ENCODE measurements around the gene ANO10.

DNA sequence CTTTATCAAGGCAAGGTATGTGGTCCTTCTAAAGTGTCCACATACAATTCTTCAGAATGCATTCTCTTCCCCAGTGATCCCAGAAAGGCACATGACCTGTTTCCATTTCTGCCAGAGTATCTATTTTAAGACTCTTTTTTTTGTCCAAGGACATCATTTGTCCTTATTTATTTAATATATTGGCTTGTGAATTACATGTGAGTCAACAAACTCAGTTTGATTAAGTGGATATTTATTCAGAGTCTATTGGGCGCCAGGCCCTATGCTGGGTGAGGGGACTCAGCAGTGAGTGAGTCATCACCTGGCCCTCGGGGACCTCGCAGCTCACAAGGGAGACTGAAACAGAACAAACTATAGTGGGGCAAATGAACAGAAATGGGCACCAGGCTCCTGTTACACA is 198.7 kb downstream of the ANO10 start:
- TF ChIP-seq, protein P1, sequence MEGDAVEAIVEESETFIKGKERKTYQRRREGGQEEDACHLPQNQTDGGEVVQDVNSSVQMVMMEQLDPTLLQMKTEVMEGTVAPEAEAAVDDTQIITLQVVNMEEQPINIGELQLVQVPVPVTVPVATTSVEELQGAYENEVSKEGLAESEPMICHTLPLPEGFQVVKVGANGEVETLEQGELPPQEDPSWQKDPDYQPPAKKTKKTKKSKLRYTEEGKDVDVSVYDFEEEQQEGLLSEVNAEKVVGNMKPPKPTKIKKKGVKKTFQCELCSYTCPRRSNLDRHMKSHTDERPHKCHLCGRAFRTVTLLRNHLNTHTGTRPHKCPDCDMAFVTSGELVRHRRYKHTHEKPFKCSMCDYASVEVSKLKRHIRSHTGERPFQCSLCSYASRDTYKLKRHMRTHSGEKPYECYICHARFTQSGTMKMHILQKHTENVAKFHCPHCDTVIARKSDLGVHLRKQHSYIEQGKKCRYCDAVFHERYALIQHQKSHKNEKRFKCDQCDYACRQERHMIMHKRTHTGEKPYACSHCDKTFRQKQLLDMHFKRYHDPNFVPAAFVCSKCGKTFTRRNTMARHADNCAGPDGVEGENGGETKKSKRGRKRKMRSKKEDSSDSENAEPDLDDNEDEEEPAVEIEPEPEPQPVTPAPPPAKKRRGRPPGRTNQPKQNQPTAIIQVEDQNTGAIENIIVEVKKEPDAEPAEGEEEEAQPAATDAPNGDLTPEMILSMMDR (IDR thresholded peaks at IDR 0.05) = no peak
- no peak for TF ChIP-seq EZH2 (IDR thresholded peaks at IDR 0.05; ENCODE audit: borderline replicate concordance, insufficient read depth, low read depth, low read length, poor library complexity, severe bottlenecking)

Data from B cell (primary cell).